HG02798 (cell line): ENCODE results near the gene PABPN1L.

Experiments
- ATAC-seq: cut with Tn5 transposase; IDR thresholded peaks from one replicate; pipeline ENCODE4 v1.9.1; 2021; ENCODE audit warnings: mild to moderate bottlenecking; ENCODE audit not compliant: unreplicated experiment, poor library complexity

PABPN1L gene

DNA sequence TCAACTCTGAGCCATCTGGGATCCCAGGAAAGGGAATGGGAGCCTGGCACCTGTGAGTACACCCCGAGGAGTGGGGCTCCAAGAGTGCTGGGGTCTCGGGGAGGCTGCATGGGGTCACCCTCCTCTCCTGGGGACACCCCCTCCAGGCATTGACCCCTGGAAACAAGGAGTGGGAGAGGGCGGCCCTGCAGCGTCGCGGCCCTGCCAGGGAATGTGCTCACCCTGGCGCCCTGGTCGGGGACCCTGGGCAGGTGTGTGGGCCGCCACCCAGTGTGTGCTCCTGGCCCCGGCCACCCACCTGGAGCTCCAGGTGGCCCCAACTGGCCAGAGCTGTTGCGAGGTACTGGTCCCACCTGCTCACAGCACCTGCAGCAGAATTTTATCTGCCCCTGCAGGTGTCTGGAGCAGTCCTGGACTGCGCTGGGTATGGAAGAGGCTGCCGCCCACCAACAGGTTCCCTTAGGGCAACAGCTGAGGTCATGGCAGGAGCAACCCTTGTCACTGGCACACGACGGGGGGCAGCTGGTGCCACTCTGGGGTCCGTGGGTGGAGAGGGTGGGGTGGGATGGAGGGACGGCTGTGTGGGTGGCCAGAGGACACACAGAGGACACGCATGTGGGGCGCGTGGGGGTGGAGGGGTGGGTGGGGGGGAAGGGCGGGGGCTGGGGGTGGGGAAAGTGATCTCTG lies 5.4 kb upstream of the PABPN1L start:
- ATAC-seq = no peak

DNA sequence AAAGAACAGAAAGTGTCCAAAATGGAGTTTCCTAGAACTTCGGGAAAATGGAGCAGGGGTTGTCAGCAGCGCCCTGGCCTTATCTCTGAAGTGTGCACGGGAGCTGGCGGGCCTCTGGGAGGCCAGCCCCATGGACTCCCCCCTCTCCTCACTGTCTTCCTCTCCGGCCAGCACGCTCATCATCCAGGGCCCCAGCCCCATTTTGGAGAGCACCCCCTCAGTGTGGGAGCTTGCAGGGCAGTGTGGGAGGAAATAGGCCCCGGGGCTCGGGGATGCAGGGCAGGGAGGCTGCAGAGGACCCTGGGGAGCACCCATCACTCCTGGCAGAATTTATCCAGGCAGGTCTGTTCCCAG lies 4.9 kb upstream of the PABPN1L start:
- ATAC-seq = no peak

DNA sequence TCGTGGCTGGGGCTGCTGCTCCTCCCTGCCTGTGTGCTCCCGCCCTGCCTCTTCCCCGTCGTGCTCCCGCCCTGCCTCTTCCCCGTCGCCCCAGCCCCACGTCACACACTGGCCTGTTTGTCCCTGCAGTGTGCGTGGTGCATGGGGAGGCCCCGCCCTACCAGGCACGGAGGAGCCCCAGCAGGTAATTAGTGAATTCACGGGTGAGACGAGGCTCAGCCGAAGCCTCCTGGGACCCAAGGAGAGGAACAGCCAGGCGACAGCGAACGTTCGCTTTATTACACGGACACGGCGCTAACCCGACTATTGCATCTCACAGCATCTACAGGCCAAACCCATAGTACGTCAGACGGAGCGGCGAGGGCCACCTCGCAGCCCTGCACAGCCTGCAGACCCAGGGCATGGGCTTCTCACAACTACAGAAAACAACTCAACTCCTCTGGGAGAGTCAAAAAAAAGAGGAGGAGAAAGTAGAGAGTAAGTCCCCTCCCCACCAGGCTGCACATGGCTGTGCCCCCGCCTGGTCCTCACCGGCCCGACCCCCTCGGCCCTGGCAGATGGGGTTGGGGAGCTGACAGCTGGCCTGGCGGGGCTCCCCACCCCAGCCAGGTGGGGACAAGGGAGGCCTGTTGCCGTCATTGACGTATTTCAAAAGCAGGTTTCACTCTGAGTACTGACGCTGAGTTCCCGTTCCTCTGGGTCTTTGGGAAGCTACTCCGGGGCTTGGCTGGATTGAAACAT lies 4.3 kb upstream of the PABPN1L start:
- ATAC-seq = no peak

DNA sequence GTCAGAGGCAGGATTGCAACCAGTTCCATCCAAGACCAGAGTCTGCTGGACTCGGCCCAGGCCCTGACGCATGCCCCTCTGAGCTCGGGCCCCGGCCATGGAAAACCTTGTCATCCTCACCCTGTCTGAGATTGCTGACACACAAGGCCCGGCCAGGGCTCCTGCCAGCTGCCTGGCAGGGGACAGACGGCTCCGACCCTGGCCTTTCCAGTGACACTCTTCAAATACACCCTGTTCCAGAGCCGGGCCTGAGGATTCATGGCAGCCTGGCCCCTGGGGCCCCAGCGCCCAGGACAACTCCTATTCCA lies 3.2 kb upstream of the PABPN1L start:
- no peak for ATAC-seq

DNA sequence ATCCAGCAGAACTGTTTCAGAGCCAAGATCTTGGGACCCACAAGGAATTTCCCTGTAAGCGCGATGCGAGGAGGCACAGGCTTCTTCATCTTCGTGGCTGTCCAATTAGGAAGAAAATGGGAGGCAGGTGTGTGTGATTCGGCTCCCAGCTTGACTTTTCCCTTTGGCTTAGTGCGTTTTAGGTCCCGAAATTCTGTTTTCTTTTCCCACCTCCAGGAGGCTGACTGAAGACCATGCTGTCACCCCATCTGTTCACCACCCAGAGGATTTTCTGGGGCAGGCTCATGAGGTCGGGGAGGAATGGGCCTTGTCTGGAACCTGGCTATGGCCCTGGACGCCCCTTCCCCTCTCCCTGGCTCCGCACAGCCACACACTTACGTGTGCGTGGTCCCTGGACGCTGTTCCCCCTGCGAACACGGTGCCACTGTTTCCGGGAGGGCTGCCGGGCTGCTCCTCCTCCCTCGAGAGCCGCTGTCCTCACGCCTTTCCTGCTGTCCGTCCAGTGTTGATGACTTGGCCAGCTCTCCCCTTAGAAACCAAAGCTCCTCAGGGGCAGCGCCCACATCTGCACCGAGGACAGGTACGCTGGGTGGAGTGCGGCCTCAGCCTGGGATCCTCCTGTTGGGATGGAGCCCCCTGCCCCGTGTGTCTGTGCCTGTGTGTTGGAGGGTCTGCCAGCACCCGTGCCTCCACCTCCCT lies 2.7 kb upstream of the PABPN1L start:
- no peak for ATAC-seq

DNA sequence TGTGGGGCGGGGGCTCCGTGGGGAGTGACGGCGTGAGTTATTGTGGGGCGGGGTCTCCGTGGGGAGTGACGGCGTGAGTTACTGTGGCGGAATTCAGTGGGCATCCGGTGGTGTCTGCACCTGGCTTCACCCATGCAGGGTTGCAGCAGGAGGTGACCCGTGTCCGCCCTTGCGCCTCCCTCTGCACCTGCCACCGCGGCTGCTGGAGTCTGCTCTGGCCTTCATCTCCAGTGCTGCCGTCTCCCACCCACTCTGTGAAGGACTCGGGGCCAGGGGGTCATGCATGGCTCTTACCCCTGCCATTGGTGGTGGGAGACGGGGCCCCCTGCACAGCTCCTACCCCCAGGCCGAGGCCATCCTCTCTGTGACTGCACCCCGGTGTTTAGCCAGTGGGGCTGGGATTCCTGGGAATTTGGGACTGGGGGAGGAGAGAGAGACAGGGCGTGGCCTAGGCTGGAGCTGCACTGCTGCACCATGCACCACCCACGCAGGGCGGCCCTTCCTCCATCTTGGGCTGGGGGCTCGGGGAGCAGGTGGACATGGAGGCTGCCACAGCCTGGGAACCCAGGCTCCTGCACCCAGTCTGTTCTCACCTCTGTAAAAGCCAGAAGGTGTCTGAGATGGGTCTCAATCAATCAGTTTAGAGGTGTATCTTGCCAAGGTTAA lies 1.3 kb upstream of the PABPN1L start:
- ATAC-seq = no peak

DNA sequence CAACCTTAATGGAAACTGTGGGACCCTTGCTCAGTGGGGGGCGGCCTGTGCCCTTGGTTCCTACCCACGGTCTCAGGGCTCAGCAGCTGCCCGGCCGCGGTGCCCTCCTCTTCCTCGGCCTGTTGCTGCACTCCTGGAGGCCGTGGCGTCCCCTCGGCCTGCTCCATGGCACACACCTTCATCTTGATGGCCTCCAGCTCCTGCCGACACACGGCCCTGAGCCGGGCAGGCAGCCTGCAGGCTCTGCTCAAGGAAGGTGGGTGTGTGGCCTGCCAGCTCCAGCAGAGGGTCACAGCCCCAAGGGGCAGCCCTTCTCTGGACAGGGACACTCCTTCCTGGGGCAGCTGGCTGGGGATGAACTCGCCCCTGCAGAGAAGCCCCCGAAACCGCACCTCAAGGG lies 718 bp downstream of the PABPN1L start:
- ATAC-seq = no peak

DNA sequence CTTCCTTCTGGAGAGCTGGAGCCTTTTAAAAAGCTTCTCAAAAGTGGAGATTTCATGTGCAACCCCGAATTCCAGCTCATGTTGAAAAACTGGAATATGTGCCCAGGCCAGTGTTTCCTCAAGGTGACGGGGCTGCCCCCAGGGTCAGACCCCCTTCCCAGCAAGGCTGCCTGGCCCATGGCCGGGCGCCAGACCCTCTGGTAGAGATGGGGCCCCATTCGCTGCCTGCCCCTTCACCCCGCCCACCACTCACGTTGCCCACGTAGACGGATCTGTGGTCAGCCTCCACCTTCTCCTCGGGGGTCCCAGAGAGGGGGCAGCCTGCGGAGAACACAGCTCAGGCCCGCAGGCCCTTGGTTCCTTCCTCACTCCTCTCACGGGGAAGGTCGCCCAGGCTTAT lies 1.1 kb downstream of the PABPN1L start:
- no peak for ATAC-seq

DNA sequence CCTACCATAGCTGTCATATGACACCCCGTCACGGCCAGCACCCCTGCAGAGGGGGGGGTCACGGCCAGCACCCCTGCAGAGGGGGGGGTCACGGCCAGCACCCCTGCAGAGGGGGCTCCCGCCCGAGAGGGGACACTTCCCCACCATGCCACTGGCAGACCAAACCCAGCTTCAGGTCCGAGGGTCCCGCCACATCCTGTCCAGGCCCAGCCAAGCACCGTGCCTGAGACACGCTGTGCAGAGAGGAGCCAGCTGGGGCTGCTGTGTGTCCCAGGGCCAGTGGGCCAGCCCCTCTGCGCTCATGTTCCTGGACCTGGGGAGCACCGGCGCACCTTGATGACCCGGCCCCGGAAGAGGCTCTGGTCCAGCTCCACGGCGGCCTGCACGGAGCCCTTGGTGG lies 1.9 kb downstream of the PABPN1L start:
- no peak for ATAC-seq

DNA sequence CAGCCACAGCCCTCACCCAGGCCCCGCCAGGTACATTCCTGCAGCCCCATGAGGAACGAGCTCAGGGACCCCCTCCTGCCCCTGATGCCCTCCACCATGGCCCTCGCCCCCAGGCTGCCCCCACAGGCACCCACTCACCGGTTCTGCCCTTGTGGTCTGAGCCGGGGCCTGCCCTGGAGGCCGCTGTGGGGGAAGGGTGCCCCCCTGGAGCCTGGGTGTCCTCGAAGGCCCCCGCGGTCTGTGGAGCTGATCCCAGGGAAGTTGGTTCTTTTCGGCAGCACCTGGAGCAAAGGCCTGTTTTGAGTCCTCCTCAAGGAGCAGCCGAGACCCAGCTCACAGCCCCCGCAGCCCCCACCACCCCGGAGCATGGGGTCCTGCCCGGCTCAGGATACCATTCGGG lies 2.4 kb downstream of the PABPN1L start:
- no peak for ATAC-seq

DNA sequence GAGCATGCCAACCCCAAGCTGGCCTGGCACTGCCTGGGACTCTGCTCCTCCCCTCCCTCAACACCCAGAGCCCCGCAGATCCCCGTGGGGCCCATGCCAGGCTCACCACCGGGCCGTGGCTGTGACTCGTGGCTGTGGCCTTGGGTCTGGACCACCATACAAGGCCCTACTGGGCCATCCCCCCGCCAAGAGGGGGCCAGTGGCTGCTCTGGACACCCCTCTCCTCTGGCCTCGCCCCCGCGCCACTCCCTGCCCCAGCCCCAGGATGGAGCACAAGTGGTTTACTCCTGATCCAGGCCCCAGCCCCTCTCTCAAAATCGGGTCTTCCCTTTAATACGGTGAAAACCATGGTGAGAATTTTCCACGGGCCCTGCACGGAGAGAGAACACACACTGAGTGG lies 3.0 kb downstream of the PABPN1L start:
- no peak for ATAC-seq

DNA sequence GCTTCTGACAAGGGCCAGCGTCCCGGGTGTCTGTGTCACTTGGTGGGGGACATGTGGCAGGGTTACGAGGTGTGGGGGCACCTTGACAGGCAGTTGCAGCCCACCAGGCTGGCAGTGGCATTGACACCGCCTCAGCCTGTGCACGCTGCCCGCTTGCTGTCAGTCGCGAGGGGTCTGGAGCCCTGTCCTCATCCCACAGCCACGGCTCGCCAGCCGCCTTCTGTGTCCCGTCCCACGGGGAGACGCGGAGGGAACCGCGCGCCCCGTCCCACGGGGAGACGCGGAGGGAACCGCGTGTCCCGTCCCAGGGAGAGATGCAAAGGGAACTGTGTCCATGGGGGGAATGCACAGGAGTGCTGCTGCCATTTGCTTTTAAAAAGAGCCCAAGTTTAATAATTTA lies 3.5 kb downstream of the PABPN1L start:
- no peak for ATAC-seq

DNA sequence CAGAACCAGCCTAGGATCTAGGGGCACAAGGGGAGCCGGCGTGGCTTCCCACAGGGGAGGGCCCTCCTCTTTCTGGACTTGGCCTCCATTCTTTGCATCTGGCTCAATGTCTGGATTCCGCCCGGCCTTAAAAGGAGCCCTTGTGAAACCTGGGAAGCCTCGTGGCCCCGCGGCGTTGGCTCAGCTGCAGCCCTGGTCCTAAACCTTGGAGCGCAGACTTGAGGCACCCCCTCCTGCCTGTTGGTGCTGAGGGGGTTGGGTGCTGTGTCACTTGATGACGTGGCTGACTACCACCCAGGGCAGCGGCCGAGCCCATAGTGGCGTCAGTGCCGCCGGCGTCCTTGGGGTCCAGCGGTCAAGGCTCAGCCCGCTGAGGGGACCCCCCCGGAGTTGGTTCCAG lies 5.1 kb downstream of the PABPN1L start:
- no peak for ATAC-seq

DNA sequence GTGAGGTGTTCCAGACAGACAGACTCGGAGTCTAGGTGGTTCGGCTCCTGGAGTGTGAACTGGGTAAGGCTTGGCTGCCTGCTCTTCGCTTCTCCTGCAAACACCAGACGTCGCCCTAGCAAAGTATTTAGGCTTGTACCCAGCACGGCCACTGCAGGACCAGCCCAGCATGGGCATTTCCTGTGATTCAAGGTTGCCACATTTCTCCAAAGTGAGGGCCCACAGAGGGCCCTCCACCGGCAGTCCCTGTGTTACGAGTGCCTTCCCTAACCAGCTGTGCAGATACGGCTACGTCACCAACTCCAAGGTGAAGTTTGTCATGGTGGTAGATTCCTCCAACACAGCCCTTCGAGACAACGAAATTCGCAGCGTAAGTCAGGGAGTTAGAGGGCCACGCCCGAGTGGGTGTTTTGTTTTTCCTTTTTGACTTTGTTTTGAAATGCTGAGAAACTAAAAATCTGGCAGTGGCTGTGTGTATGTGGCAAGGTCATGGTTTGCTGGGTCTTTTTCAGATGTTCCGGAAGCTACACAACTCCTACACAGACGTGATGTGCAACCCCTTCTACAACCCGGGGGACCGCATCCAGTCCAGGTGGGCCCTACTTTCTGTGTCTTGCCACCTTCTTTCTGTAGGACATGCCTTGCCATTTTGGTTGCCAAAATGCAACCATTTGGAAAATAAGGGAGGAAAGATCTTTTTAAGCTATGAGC lies 6.9 kb downstream of the PABPN1L start:
- ATAC-seq = no peak

DNA sequence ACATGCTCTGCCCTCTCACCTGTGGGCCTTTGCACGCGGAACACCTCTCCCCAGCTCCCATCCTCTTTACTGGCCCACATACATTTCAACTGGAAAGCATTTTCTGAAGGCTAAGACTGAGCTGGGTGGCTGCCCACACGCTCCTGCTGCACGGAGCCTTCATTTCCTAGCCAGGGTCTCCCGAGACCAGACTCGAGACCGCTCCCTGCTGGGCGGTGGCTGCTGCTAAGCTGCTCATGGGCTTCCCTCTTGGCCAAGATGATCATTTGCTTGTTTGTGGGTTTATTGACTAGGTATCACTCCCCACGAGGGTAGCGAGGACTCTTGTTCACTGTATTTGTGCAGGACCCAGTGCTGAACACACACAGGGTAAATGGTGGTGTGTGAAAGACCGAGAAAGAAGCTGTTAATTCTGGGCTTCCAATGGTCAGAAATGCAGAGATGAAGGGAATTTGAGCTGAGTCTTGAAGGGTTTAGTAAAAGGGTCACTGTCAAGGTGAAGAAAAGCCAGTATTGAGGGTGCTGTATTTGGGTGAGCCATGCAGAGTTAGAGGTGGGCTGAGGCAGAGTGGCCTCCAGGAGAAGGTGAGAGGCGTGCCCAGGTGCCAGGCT lies 8.6 kb downstream of the PABPN1L start:
- peak; percentile 30 for ATAC-seq

DNA sequence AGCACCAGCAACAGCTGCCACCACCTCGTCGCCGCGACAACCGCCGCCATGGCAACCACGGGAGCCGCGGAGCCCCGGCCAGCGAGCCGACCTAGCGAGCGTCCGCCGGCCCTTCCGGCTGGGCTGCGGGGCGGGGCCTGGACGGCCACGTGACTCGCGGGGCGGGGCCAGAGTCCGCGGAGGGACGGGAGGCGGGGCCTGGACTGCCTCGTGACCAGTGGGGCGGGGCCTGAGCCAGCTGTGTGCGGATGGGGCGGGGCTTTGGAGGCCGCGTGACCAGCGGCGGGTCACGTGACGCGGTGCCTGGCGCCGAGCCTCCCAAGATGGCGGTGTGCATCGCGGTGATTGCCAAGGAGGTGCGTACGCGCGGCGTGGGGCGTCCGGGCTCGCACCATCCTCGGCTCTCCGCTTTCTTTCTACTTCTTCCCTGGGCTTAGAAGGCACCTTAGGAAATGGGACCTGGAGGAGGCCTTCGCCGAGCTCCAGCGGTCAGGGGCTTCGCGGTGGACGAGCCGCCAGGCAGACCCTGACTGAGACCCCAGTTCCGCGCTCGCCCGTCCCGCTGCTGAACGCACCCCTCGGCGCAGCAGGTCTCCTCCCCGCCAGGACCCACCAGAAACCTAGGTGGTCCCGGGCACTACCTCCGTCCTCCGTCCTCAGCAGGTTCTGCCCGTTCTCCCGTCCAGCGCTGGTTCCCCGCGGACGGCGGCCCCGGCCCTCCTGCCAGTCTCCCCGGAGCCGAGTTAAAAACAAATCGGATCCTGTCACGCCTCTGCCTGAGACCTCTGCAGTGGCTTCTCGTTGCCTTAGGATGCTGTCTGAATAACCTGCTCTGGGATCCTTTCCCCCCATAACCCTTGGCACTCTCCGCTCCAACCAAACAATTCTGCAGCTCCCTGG lies 9.4 kb downstream of the PABPN1L start, which contains the start of the genes GALNS and TRAPPC2L:
Gene GALNS, minus strand, starts transcription at position 120 of the 900 bp plus-strand sequence. Its CDS starts 70 bp downstream, at position 50.
Gene TRAPPC2L, plus strand, starts transcription at position 300 of the 900 bp plus-strand sequence. Its CDS starts 24 bp downstream, at position 324.
- ATAC-seq = peak; percentile 90

DNA sequence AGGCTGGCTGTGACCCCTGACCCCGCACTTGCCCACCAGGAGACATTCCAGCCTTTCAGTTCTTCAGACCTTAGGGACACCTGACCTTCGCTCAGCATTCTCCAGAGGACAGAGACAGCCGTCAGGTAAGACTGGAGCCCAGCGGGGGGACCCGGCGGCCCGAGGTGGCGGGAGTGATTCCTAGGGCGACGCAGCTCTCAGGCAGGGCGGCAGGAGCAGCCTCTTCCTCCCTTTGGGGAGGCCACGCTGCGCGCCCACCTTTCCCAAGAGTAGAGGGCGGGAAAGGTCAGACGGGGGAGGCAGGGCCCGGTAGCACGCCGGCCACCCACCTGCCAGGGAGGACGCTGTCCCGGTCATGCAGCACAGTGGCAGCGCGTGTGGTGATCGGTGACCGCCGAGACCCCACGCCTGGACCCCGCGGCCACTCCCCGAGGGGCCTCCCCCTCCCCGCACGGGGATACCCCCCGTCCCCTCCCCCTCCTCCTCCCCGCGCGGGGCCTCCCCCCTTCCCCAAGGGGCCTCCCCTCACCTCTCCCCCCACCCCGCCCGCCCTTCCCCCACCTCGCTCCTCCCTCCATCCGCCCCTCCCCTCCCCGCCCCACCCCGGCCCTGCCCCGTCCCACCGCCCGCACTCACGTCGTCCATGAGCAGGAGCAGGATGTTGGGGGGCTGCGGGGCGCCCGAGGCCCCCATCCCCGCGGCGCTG lies 10.2 kb downstream of the PABPN1L start:
- no peak for ATAC-seq

DNA sequence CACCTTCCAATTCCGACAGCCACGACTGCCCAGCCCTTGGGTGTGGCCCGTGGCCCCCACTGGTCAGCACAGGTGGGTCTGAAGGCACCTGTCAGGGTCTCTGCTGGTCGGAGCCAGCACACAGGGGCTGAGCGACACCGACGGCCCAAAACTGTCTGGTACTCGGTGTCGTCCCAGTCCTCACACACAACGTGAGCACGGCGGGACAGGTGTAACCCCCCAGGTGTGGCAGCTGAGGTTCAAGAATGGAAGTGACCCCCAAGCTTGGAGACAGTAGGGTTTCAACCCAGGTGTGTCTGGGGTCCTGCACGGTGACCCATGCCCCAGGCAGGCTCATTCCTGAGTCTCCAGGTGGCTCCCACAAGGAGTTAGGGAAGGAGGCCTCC lies 10.7 kb downstream of the PABPN1L start:
- ATAC-seq = no peak
